GM12875 (cell line): ENCODE results near the gene TLE1.

Experiments used
- H3K4me3 ChIP-seq: one replicate; pipeline ENCODE4 v1.5.1; 2011; ENCODE audit warnings: low read depth, low read length, control low read depth
- CTCF ChIP-seq: IDR thresholded peaks from 2 replicates; pipeline ENCODE4 v1.5.1; 2011; ENCODE audit warnings: low read depth, mild to moderate bottlenecking, control low read depth, inconsistent platforms, low read length, moderate library complexity, borderline replicate concordance; ENCODE audit not compliant: insufficient read depth

The TLE1 gene

GRCh38 chr9:81684635-81685034 lies 4.7 kb downstream of the TLE1 start:
- H3K4me3 ChIP-seq = no peak overlapping the region
- no peak for TF ChIP-seq CTCF

- no peak for TF ChIP-seq CTCF
- no peak overlapping the region for H3K4me3 ChIP-seq
Observed at GRCh38 chr9:81683704-81684103, 5.6 kb downstream of the TLE1 start.

- no peak overlapping the region for H3K4me3 ChIP-seq
- no peak for TF ChIP-seq CTCF
Observed at GRCh38 chr9:81683238-81683637, 6.1 kb downstream of the TLE1 start.

GRCh38 chr9:81682797-81683196 lies 6.5 kb downstream of the TLE1 start:
- no peak overlapping the region for H3K4me3 ChIP-seq
- no peak for TF ChIP-seq CTCF

GRCh38 chr9:81682177-81682576 lies 7.2 kb downstream of the TLE1 start:
- H3K4me3 ChIP-seq = no peak overlapping the region
- TF ChIP-seq CTCF = no peak

GRCh38 chr9:81680506-81680905 lies 8.8 kb downstream of the TLE1 start:
- no peak overlapping the region for H3K4me3 ChIP-seq
- no peak for TF ChIP-seq CTCF

GRCh38 chr9:81680006-81680405 lies 9.3 kb downstream of the TLE1 start:
- no peak for TF ChIP-seq CTCF

More at GRCh38 chr9:81680006-81680405, 9.3 kb downstream of the TLE1 start:
- H3K4me3 ChIP-seq = no peak overlapping the region
